ENCODE results near the gene PPFIBP1. TPM values are rescaled to one million over a fixed set of nuclear protein-coding genes. Genes with fewer than 3 reads are reported as not detected.

Gene PPFIBP1
- total RNA-seq, 1 donor from 2014 or later, result 117 TPM

DNA sequence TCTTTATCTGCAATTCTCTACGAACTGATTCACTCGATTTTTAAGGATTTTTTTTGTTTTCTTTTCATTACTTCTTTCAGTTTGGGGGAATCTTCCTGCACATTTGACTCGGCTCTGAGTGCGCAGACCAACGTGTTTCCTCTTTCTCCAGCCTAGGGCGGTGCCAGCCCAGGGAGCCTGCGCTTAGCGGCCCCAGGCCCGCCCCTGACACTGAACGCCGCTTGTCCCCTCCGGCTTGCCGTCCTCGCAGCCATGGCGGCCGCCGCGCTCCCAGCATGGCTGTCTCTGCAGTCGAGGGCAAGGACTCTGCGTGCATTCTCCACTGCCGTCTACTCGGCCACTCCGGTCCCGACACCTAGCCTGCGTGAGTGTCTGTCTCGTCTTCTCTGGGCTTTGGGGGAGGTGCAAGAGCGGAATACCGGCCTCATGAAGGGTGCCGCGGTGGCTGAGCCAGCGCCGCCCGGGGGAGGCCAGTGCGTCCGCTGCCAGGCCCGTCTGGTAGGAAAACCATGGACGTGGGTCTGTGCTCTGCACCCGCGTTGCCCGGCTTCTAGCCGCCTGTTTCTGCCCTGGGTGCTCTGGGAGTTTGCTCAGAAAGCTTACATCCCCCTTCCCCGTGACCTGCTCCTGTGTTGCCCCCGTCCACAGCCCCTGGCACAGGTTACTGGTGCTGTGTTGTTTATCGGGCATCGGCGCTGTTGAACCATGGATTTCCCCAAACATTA, 186.7 kb downstream of the PPFIBP1 start, which contains the start of gene MRPS35:
Gene MRPS35, plus strand, starts transcription at position 241 of the 725 bp plus-strand sequence. Its CDS starts 12 bp downstream, at position 253.
- H3K4me3 ChIP-seq, result peak within 1 kb of the TSS; percentile 80
- H3K27ac ChIP-seq, result peak within 1 kb of the TSS; percentile 87
- peaks cover 23% of the 10 kb centered on the region for H3K4me1 ChIP-seq
- no peaks in the 10 kb centered on the region for H3K27me3 ChIP-seq (ENCODE audit: low read depth)
- intact Hi-C loops (cut with DNase I), result no loop called here
- ATAC-seq (peak; percentile 99), DNase-seq (peak; percentile 95)
- TF ChIP-seq, protein P1, sequence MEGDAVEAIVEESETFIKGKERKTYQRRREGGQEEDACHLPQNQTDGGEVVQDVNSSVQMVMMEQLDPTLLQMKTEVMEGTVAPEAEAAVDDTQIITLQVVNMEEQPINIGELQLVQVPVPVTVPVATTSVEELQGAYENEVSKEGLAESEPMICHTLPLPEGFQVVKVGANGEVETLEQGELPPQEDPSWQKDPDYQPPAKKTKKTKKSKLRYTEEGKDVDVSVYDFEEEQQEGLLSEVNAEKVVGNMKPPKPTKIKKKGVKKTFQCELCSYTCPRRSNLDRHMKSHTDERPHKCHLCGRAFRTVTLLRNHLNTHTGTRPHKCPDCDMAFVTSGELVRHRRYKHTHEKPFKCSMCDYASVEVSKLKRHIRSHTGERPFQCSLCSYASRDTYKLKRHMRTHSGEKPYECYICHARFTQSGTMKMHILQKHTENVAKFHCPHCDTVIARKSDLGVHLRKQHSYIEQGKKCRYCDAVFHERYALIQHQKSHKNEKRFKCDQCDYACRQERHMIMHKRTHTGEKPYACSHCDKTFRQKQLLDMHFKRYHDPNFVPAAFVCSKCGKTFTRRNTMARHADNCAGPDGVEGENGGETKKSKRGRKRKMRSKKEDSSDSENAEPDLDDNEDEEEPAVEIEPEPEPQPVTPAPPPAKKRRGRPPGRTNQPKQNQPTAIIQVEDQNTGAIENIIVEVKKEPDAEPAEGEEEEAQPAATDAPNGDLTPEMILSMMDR (IDR thresholded peaks at IDR 0.05), result no peak
- no peaks in the 10 kb centered on the region for H3K9me3 ChIP-seq
- H3K36me3 ChIP-seq, result peaks cover 9% of the 10 kb centered on the region

DNA sequence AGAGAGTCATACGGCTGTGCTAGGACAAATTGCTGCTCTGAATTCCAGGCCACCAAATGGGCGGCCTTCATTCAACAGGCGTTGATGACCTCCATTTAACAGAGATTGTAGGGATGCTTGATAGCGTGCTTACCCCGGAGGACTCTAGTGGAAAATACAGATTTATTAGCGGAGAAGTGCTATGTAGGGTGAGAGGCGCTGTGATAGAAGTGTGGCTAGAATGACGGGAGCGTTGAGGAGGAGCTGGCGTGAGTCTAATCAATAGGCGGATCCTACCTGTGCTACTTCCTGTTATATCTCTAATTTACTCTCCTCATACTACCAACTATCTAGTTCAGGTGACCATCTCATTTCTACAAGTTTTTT, 187.3 kb downstream of the PPFIBP1 start:
- Histone ChIP-seq H3K4me1 (peaks cover 23% of the 10 kb centered on the region), H3K4me3 (peak overlapping the region; percentile 80), H3K27ac (peak overlapping the region; percentile 87), H3K27me3 (ENCODE audit: low read depth) (no peaks in the 10 kb centered on the region), H3K36me3 (peaks cover 15% of the 10 kb centered on the region), H3K9me3 (no peaks in the 10 kb centered on the region)
- intact Hi-C loops (cut with DNase I), result no loop called here
- TF ChIP-seq, protein P1 (IDR thresholded peaks at IDR 0.05), result no peak
- ATAC-seq (no peak), DNase-seq (no peak)

DNA sequence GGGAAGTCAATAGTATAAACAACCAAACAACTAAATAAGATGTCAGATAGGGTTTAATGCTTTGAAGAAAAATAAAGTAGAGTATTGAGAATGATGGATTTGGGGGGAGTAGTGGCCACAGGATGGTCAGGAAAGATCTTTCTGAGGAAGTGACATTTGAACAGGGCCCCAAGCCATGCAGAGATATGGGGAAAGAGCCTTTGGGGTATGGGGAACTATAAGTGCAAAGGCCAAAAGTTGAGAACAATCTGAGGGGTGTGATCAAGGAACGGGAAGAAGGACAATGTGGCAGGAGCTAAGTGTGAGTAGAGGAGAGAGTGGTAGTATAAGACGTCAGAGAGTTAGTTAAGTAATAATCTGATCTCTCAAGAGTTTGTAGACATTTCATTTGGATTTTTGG, 188.0 kb downstream of the PPFIBP1 start:
- H3K4me1 ChIP-seq, result peaks cover 23% of the 10 kb centered on the region
- no peaks in the 10 kb centered on the region for H3K27me3 ChIP-seq (ENCODE audit: low read depth)
- ATAC-seq (peak in 1 of 2 donors; percentile 34), DNase-seq (no peak)
- H3K27ac ChIP-seq, result no peak overlapping the region
- TF ChIP-seq, protein P1 (IDR thresholded peaks at IDR 0.05), result no peak
- peak overlapping the region; percentile 80 for H3K4me3 ChIP-seq
- H3K36me3 ChIP-seq, result peaks cover 21% of the 10 kb centered on the region
- H3K9me3 ChIP-seq, result no peaks in the 10 kb centered on the region
- intact Hi-C loops (cut with DNase I), result no loop called here

DNA sequence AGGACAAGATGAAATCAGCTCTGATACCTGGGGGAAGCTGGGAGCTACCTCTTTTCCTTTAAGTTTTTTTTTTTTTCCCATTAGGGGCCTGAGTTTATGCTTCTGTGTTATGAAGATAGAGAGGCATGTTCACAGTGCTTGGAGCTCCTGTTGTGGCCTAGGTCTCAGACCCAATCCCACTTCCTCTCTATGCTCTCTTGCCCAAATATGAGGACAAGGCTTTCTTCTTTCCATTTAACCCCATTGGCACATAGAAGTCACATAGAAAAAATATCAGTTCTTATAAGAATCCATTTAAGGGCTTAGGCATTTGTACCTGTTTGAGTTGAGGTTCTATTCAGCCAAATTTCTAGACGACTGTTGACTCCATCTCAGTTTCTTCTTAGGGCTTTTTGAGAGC, 199.2 kb downstream of the PPFIBP1 start:
- no peaks in the 10 kb centered on the region for H3K9me3 ChIP-seq
- intact Hi-C loops (cut with DNase I), result no loop called here
- H3K4me3 ChIP-seq, result no peak overlapping the region
- H3K36me3 ChIP-seq, result peaks cover 92% of the 10 kb centered on the region
- H3K27me3 ChIP-seq (ENCODE audit: low read depth), result no peaks in the 10 kb centered on the region
- H3K4me1 ChIP-seq, result no peaks in the 10 kb centered on the region
- TF ChIP-seq, protein P1 (IDR thresholded peaks at IDR 0.05), result no peak
- no peak overlapping the region for H3K27ac ChIP-seq
- DNase-seq (no peak), ATAC-seq (no peak)

DNA sequence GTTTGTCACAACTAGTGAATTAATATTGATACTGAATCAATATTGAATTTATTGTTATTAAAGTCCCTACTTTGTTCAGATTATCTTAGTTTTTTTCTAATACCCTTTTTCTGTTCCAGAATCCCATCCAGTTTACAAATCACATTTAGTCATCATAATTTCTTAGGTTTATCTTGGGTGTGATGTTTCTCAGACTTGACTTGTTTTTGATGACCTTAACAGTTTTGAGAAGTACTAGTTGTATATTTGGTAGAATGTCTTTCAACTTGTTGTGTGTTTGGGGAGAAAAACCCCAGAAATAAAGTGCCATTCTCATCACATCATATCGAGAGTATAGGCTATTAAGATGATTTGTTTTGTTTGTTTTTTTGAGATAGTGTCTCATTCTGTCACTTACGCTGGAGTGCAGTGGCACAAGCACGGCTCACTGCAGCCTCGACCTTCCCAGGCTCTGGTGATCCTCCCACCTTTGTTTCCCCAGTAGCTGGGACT, 206.1 kb downstream of the PPFIBP1 start:
- intact Hi-C loops (cut with DNase I), result loop anchor here (10.0 kb wide), 1 partner anchor 205 kb away; no protein-coding TSS in a partner anchor
- no peak overlapping the region for H3K4me3 ChIP-seq
- no peaks in the 10 kb centered on the region for H3K9me3 ChIP-seq
- H3K27me3 ChIP-seq (ENCODE audit: low read depth), result no peaks in the 10 kb centered on the region
- DNase-seq, result no peak
- peaks cover 73% of the 10 kb centered on the region for H3K36me3 ChIP-seq
- TF ChIP-seq, protein P1 (IDR thresholded peaks at IDR 0.05), result no peak
- H3K4me1 ChIP-seq, result no peaks in the 10 kb centered on the region
- ATAC-seq, result no peak
- no peak overlapping the region for H3K27ac ChIP-seq

Measured in lower lobe of right lung (tissue), 2 donors.